IPS-15b (cell line): Measurements from ENCODE around the gene NDUFS5.
"Not testable (repeated sequence)": the region's sequence is repeated elsewhere in the genome, so short reads cannot be mapped to it uniquely, and the experiment has no call there.

Experiments used
- H3K27me3 ChIP-seq: one replicate; pipeline ENCODE4 v1.6.1; 2013; ENCODE audit warnings: low read length; ENCODE audit not compliant: control insufficient read depth, insufficient read depth
- H3K36me3 ChIP-seq: one replicate; pipeline ENCODE4 v1.6.1; 2013; ENCODE audit warnings: low read length; ENCODE audit not compliant: control insufficient read depth, insufficient read depth
- H3K4me1 ChIP-seq: one replicate; pipeline ENCODE4 v1.6.1; 2013; ENCODE audit warnings: mild to moderate bottlenecking, low read length; ENCODE audit not compliant: control insufficient read depth, insufficient read depth
- H3K4me3 ChIP-seq: one replicate; pipeline ENCODE4 v1.5.1; 2013; ENCODE audit warnings: low read depth, low read length
- H3K9ac ChIP-seq: one replicate; pipeline ENCODE4 v1.6.1; 2013; ENCODE audit warnings: low read depth, mild to moderate bottlenecking, low read length
- H3K9me3 ChIP-seq: one replicate; pipeline ENCODE4 v1.6.1; 2013; ENCODE audit warnings: mild to moderate bottlenecking, low read length; ENCODE audit not compliant: control insufficient read depth, insufficient read depth

NDUFS5 gene

GRCh38 chr1:39026051-39026865 is at the start of gene NDUFS5:
NDUFS5 (plus strand) TSS chr1:39026350; CDS start chr1:39028725, 2,375 bp downstream.
- Histone ChIP-seq H3K36me3 (peaks cover 3% of the 10 kb centered on the region), H3K4me3 (peak within 1 kb of the TSS; percentile 69), H3K9me3 (no peaks in the 10 kb centered on the region), H3K9ac (peak within 1 kb of the TSS; percentile 94), H3K4me1 (no peaks in the 10 kb centered on the region), H3K27me3 (no peaks in the 10 kb centered on the region)

GRCh38 chr1:38977399-38978244 is 48.5 kb upstream of the NDUFS5 start:
- not testable (repeated sequence) for H3K4me1 ChIP-seq, H3K9me3 ChIP-seq, H3K36me3 ChIP-seq, H3K27me3 ChIP-seq, H3K4me3 ChIP-seq, H3K9ac ChIP-seq

GRCh38 chr1:38978245-38978542 is 48.0 kb upstream of the NDUFS5 start:
- not testable (repeated sequence) for H3K9ac ChIP-seq, H3K4me3 ChIP-seq, H3K27me3 ChIP-seq, H3K4me1 ChIP-seq, H3K36me3 ChIP-seq, H3K9me3 ChIP-seq

- not testable (repeated sequence) for H3K36me3 ChIP-seq, H3K27me3 ChIP-seq, H3K4me1 ChIP-seq, H3K4me3 ChIP-seq, H3K9ac ChIP-seq, H3K9me3 ChIP-seq
These were observed 46.8 kb upstream of the NDUFS5 start for GRCh38 chr1:38979380-38979779.

- Histone ChIP-seq H3K9ac (no peak overlapping the region), H3K36me3 (peaks cover 3% of the 10 kb centered on the region), H3K4me1 (peaks cover 28% of the 10 kb centered on the region), H3K4me3 (peak overlapping the region; percentile 48), H3K9me3 (no peaks in the 10 kb centered on the region), H3K27me3 (no peaks in the 10 kb centered on the region)
These were observed 36.2 kb upstream of the NDUFS5 start for GRCh38 chr1:38989979-38990378.

GRCh38 chr1:38990386-38990737 is 35.8 kb upstream of the NDUFS5 start:
- peaks cover 27% of the 10 kb centered on the region for H3K4me1 ChIP-seq
- peak overlapping the region; percentile 48 for H3K4me3 ChIP-seq
- H3K27me3 ChIP-seq = no peaks in the 10 kb centered on the region
- peaks cover 5% of the 10 kb centered on the region for H3K36me3 ChIP-seq
- no peaks in the 10 kb centered on the region for H3K9me3 ChIP-seq
- H3K9ac ChIP-seq = peak overlapping the region; percentile 47

- H3K4me1 ChIP-seq = peaks cover 20% of the 10 kb centered on the region
- no peaks in the 10 kb centered on the region for H3K27me3 ChIP-seq
- H3K36me3 ChIP-seq = peaks cover 7% of the 10 kb centered on the region
- peak within 1 kb of the TSS; percentile 90 for H3K9ac ChIP-seq
- H3K9me3 ChIP-seq = no peaks in the 10 kb centered on the region
- peak within 1 kb of the TSS; percentile 94 for H3K4me3 ChIP-seq
These were observed 35.2 kb upstream of the NDUFS5 start, which contains the start of gene AKIRIN1 for GRCh38 chr1:38990738-38991637. AKIRIN1 (plus strand) TSS chr1:38991276; CDS start chr1:38991381, 105 bp downstream.

- Histone ChIP-seq H3K4me1 (peaks cover 15% of the 10 kb centered on the region), H3K36me3 (peaks cover 7% of the 10 kb centered on the region), H3K9me3 (no peaks in the 10 kb centered on the region), H3K4me3 (peak overlapping the region; percentile 94), H3K27me3 (no peaks in the 10 kb centered on the region), H3K9ac (peak overlapping the region; percentile 90)
These were observed 34.3 kb upstream of the NDUFS5 start for GRCh38 chr1:38991638-38992411.

GRCh38 chr1:38992412-38993111 is 33.6 kb upstream of the NDUFS5 start:
- Histone ChIP-seq H3K4me1 (peaks cover 16% of the 10 kb centered on the region), H3K36me3 (peaks cover 7% of the 10 kb centered on the region)

GRCh38 chr1:38994196-38994595 is 32.0 kb upstream of the NDUFS5 start:
- H3K27me3 ChIP-seq = no peaks in the 10 kb centered on the region
- H3K36me3 ChIP-seq = peaks cover 15% of the 10 kb centered on the region
- peak overlapping the region; percentile 1 for H3K4me3 ChIP-seq
- H3K4me1 ChIP-seq = peaks cover 26% of the 10 kb centered on the region
- H3K9ac ChIP-seq = no peak overlapping the region
- no peaks in the 10 kb centered on the region for H3K9me3 ChIP-seq

More at GRCh38 chr1:38992412-38993111, 33.6 kb upstream of the NDUFS5 start:
- Histone ChIP-seq H3K4me3 (peak overlapping the region; percentile 94), H3K9ac (peak overlapping the region; percentile 90), H3K27me3 (no peaks in the 10 kb centered on the region), H3K9me3 (no peaks in the 10 kb centered on the region)
